NK-92 treated with Interleukin-12 subunit alpha and Interleukin-12 subunit beta, amount 100 ng/mL, for 24 hours (cell line): ENCODE measurements around the gene SPRR3.
"Not testable (repeated sequence)": the region's sequence is repeated elsewhere in the genome, so short reads cannot be mapped to it uniquely, and the experiment has no call there.

Experiments
- DNase-seq: peaks from one replicate; lab custom pipeline; 2025; lab: John Stamatoyannopoulos, UW

SPRR3 gene

DNA sequence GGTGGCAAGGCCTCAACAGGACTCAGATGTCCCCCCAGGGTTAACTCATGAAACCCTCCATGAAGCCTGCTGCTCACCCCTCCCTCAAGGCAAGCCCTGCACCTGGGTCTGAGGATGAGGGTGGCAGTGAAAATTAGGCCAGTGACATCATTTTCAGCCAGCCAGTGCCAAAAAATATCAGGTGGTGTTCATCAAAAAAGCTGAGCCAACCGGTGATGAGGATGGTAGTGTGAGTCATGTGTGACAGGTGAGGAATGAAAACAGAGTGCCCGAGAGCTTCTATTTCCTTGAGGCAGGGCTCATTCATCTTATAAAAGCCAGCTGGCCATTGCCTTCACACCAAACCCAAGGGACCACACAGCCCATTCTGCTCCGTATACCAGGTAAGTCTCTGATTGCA, 17.8 kb upstream of the SPRR3 start, which contains the start of gene SPRR1A:
SPRR1A (plus strand) TSS at position 339 of the 400 bp plus-strand sequence. CDS start 1,150 bp downstream, outside the sequence.
- no peak for DNase-seq

DNA sequence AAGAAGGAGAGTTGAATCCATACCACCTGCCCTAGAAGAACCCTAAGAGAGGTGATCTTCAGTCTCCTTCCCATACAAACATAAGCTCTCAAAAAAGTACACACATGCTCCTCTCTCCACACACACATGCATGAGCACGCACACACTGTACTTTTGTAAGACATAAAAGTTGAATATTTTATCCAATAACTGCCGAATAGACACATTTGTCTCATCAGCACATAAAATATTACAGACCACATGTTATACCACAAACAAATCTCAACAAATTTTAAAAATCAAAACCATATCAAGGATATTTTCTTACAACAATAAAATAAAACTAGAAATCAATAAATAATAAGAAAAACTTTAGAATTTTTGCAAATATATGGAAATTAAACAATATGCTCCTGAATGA, 15.0 kb upstream of the SPRR3 start:
- no peak for DNase-seq

DNA sequence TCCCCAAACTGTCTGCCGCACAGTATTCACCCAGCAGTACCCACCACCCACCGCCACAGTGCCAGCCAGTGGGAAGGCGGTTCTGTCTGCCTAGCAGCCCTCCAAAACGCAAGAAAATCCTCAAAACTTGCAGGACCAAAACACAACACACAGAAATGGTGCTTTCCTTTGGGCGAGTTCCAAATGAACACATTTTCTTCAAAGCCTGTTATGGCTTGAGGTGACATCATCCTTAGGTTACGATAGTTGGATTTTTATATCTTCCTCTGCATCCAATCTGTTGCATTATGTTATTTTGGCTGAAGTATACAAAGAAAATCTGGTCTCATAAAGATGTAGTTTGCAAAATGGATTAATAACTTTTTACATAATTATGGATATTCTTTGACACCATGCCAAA, 8.4 kb upstream of the SPRR3 start:
- no peak for DNase-seq

DNA sequence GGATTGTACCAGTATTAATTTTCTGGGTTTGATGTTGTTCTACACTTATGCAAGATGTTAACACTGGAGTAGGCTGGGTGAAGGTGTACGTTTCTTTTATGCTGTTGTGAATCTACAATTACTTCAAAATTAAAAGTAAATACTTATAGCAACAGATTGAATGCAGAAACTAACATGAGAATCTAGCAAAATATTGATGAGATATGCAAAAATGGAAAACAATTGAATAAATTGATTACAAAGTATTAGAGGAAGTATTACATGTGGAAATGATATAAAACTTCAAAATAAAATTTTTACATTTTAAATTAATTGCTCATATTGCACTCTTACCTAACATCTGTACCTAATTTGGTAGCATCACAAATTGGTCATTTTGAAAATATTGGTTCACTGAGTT, 5.7 kb upstream of the SPRR3 start:
- DNase-seq = no peak

DNA sequence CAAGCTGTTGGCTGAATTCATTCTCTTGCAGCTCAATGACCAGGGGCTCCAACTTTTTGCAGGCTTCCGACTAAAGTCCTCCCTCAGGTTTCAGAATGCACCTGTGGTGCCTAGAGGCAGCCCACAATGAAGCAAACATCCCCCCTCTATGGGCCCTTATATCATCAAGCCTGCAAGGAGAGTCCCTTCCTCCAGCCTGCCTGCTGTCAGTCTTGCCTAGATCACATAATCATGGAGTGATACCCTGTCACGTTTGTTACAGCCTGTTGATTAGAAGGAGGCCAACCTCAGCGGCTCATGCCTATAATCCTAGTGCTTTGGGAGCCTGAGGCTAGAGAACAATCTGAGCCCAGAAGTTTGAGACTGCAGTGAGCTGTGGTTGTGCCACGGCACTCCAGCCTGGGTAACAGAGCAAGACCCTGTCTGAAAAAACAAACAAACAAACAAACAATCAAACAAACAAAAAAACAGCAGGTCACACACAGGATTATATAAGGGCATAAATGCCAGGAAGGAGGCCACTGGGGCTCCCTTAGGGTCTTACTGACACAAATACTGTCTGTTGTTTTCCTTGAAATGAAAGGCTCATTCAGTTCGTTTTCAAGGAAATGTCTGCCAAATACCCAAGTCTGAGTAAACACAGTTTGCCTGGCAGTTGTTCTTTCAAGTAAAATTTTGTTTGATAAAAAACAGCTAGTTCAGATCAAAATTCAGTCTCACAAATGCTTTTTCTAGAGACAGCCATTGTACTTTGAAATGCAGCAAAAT, 4.7 kb upstream of the SPRR3 start:
- no peak for DNase-seq

DNA sequence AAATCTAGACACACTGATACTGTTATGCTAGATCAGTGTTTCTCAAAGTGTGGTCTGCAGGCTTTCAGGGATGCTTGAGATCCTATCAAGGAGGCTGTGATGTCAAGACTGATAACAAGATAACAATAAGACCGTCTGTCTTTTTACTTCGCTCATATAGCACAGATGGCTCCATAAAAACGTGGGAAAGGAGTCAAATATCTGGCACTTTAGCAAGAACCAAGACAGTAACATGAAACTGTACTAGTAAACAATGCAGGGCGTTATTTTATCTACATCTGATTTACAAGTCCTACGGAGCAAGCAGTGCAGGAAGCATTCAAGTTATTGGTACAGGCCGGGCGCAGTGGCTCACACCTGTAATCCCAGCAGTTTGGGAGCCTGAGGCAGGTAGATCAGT, 3.6 kb upstream of the SPRR3 start:
- DNase-seq = no peak

DNA sequence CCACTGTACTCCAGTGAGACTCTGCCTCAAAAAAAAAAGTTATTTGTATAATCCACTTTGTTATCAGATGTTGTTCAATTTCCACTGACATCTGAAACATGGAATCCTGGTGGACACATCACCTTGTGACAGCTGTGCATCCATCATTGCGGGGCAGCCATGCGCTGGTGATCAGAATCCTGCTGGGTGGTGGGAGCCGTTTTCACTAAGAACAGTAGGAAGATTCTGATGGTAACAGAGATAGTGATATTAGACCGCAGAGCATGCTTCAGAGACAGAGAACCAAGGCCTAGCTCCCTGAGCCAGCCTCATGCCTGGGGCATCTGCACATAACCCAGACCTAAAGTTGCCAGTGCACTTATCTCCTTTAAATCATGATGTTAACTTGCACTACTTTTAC, 3.1 kb upstream of the SPRR3 start:
- DNase-seq = no peak

DNA sequence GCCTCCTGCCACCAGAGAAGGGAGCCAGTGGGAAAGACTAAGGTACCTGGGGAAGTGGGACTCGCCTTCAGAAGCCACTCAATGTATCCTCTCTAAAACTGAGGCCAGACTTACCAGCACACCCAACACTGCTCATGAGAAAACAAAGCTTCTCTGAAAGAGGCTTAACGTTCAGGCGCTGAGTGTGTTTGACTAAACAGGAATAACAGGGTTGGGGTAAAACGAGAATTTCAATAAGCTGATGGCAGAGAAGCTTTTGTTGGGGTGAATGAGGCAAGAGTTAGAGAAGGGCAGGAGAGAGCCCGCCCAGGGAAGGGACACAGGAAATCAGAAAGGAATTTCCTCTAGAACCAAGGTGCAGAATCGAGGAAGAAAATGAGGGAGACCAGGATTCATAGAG, 1.7 kb upstream of the SPRR3 start:
- no peak for DNase-seq

DNA sequence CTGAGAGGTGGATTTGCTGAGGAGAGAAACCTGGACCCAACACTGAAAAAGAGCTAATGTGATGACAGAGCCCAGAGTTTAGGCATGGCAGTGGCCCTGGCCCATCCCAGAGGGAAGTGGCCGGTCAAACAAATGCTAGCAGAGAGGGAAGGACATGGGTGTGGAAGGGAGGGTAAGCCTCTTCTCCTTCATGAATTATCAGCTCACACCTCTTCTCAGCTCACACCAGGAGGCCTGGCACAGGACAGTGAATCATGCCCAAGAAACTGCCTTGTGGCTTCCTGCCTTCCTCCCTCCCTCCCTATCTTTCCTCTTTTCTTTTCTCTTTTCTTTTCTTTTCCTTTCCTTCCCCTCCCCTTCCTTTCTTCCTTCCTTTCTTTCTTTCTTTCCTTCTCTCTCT, 1.3 kb upstream of the SPRR3 start:
- no peak for DNase-seq

DNA sequence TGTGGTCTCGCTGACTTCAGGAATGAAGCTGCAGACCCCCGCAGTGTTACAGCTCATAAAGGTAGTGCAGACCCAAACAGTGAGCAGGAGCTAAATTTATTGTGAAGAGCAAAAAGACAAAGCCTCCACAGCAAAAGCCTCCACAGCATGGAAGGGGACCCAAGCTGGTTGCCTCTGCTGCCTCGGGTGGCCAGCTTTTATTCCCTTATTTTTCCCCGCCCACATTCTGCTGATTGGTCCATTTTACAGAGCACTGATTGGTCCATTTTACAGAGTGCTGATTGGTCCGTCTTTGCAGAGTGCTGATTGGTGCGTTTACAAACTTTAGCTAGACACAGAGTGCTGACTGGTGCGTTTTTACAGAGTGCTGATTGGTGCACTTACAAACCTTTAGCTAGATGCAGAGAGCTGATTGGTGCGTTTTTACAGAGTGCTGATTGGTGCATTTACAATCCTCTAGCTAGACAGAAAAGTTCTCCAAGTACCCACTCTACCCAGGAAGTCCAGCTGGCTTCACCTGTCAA, 9.7 kb downstream of the SPRR3 start:
- not testable (repeated sequence) for DNase-seq

DNA sequence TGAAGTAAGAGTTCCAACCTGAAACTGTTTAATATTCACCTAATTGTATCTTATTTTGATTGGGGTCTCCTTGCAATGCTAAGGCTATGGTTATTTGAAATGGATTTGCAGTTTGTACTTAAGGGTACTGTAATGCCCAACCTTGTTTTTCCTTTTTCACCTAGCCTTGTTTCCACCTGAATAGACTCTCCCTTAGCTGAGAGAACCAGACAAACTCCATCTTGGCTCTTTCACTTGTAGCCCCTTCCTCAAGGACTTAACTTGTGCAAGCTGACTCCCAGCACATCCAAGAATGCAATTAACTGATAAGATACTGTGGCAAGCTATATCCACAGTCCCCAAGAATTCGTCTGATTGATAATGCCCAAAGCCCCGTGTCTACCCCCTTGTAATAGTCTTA, 20.3 kb downstream of the SPRR3 start:
- not testable (repeated sequence) for DNase-seq

DNA sequence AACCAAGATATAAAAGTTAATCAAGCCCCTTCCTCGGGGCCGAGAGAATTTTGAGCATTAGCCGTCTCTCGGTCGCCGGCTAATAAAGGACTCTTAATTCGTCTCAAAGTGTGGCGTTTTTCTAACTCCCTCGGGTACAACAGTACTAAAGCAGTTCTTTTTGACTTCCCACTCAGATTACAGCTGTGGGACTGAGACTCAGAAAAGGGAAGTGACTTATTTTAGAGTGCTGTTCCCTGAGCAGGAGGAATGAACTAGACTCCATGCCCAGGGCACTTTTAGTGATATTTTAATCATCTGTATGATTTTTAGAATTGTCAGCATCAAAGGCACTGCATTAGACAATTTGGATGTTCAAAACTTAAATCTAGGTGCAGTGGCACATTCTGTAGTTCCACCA, 20.8 kb downstream of the SPRR3 start:
- DNase-seq = not testable (repeated sequence)

DNA sequence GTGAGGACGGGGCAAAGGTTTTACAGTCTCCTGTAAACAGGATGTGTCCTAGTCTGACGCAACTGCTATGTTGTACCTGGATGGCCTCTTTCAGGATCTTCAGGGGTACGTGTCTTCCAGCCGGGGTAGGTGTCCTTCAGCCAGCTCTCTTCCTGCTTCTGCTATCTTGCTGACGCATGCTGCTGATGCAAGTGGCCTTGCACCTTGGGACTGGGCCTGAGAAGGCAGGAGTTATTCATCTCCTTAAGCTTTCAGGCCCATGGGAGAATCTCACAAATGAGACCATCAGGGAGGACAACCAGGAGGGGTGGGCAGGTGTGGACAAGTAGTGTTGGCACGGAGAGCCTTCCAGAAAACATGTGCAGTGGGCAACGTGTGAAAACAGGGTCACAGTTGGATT, 21.6 kb downstream of the SPRR3 start:
- no peak for DNase-seq

DNA sequence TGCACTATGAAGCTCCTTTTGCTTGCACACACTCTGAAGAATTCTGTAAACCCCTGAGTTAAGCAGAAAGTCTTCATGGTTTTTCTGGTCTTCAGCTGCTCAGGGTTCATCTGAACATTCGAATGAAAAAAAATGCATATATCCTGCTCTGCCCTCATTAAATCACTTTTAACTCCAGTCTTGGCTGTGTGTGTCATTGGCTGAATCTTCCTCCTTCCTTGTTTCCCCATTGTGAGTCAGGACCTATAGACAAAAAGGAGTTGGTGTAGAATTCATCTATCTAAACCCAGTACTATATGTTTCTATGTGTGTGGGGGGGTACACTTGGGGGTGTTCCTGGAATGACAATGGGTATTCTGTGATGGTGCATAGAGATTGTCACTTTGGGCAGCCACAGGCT, 22.9 kb downstream of the SPRR3 start:
- no peak for DNase-seq

DNA sequence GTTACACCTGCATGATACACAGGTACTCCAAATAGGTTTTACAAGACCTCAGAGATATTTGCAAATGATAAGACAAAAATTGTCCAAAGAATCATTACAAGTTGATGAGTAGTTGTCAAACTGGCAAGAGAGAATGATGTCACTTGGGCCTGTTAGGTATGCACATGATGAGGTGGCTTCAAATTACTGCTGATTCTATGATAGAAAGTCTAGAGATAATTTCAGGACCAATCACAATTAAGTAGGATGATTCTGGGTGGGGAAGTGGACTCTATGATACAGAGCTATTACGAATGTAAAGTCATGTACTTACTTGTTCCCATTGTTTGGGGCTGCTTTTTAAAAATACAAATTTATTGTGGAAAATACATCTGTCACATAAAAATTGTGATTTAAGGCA, 24.2 kb downstream of the SPRR3 start:
- no peak for DNase-seq

DNA sequence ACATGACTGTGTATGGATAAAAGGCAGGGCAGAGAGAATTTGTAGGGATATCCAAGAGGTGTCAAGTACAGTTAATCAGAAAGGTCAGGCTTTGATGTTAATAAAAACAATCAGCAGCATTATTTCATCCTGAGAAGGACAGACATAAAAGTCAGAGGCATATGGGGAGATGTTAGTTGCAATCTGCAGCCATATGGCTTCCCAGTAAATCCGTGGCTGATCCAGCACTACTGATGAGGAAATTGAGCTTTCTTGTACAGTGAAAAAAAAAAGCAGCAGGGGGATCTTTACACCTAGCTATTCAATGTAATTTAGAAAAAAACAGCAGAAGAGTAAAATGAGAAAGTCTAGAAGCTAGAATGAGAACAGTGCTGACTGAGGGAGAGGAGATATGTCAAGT, 27.2 kb downstream of the SPRR3 start:
- DNase-seq = no peak

DNA sequence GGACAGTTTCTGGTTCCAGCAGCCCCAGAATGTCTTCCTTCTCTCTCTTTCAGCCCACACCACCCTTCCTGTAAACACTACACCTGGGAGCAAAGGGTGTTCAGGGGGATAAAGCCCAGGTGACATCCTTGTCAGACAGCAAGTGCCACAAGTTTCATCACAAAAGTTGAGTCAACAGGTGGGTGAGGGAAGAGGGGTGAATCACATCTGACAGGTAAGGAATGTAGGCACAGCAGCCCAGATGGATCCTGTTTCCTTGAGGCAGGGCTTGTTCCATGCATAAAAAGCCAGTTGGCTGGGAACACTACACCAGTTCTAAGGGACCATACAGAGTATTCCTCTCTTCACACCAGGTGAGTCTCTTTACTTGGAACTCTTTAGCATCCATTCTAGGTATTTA, 29.3 kb downstream of the SPRR3 start, which contains the start of gene SPRR1B:
SPRR1B (plus strand) TSS at position 309 of the 400 bp plus-strand sequence. CDS start 1,143 bp downstream, outside the sequence.
- no peak for DNase-seq

DNA sequence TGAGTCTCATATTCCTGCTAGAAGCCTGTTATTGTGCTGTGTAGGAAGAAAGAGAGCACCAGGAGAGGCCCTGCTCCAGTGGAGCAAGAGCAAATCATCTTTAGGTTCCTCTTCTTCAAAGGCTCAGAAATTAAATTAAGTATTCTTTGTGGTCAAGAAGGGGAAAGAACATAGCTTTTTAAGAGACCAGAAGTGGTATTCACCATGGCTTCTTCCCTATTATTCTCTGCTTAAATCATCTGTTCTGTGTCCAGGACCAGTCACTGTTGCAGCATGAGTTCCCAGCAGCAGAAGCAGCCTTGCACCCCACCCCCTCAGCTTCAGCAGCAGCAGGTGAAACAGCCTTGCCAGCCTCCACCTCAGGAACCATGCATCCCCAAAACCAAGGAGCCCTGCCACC, 30.5 kb downstream of the SPRR3 start:
- no peak for DNase-seq

DNA sequence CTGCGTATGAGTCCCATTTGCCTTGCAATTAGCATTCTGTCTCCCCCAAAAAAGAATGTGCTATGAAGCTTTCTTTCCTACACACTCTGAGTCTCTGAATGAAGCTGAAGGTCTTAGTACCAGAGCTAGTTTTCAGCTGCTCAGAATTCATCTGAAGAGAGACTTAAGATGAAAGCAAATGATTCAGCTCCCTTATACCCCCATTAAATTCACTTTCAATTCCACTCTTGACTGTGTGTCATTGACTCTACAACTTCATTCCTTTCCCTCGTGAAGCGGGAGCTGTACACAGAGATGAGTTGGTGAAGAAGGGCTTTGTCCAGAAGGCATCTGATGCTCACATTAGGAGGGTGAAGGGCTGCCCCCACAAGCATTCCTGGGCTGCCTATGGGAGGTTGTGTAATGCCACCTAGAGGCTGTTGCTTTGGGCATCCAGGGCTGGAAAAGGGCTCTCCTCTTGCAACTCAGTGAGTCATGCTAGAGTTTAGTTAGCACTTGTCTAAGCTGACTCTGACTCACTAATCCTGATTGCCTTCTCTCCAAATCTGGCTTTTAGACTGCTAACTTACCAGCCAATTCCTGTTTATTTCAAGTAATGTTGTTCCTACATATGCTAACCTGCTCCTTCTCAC, 31.2 kb downstream of the SPRR3 start:
- DNase-seq = peak; percentile 28

DNA sequence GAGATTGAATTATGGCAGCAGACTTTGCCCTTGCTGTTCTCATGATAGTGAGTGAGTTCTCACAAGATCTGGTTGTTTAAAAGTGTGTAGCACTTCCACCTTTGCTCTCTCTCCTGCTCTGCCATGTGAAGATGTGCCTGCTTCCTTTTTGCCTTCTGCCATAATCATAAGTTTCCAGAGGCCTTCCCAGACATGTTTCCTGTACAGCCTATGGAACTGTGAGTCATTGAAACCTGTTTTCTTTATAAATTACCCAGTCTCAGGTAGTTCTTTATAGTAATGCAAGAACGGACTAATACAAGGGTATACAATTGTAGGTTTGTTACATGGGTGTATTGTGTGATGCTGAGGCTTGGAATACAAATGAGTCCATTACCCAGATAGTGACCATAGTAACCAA, 33.7 kb downstream of the SPRR3 start:
- DNase-seq = no peak

DNA sequence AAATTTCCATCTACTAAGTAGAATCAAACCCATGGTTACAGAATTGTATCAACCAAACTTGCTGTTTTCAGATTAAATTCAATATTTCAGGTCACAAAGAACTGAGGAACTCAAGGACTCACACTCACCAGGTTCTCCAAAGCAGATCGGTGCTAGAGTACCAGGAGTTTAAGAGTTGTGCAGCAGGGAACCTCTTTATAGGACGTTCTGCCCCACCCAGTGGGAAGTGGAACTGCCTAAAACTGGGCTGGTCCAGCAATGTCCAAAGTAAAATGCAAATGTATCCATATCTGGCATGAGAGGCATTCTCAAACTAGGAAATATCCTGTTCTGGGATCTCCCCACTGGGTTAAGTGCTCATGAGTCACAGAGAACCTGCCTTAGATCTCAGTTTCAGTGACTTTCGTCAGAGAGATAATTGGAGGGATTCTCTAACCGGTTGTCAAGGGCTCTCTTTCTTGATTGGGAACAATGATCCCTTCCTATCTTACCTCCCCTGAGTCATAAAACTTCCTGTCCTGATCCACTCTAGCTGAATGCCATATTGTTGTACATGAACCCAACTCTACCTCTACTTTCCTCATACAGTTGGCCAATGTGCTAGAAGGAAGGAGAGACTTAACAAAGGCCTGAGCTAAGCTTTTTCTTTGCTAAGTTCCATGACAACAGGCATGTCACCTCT, 39.5 kb downstream of the SPRR3 start, which contains the start of gene SPRR2D:
SPRR2D (minus strand) TSS at position 171 of the 682 bp plus-strand sequence. CDS start 774 bp downstream, outside the sequence.
- no peak for DNase-seq

DNA sequence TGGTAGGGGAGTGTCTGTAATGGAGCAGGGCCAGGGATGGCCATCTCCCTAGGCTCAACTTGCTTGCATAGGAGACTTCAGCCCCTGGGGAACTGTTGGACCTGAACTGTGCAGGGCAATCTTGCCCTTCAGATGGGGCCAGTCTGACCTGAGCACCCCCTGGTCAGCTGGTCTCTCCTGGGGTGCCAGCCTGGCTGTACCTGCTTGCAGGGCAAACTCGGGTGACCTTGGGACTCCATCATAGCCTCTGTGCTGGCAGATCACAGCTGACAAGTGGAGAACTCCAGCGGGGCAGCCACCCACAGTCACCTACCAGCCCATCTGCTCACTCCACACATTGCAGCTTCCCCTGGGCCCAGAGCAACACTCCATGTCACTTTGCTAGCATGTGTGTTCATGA, 47.7 kb downstream of the SPRR3 start:
- DNase-seq = no peak
